ENCODE results near the gene DIDO1.

Gene DIDO1

DNA sequence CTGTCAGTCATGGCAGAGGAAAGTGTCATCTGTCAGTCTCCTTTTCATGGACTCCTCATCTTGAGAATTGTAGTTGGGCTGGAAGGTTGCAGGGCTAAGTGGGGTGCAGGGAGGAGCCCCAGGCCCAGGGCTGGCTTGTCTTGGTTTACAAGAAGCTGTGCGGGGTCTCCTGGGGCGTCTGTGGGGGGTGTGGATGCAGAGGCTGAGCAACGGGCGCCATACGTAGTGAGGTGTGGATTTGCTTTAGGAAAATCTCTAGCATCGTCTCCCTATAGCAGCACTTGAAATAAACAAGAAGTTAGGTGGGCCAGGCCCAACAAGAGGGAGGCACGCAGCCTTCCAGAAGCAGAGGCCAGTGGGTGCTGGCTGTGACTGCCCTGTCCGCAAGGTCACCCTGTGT is 24.4 kb upstream of the DIDO1 start:
- DNase-seq (ENCODE audit: low spot score) = no peak

DNA sequence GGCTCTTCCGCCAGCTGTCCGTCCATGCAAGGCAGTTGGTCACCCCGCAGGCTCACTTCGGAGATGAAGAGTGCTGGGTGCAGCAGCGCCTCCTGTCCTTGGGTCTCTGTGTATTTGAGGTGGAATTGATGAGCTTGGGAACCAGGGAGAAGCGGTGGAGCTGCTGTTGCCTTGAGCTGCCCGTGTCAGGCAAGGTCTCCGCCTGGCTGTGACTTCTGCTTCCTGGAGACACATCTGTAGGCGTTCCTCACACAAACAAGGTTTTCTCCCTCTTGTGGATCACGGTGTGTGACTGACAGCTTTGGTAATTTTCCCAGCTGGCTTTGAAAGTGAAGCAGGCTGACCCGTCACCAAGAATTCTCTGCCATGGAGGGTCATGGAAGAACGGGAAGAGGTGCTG is 23.7 kb upstream of the DIDO1 start:
- no peak for DNase-seq (ENCODE audit: low spot score)

- no peak for DNase-seq (ENCODE audit: low spot score)
Observed at GRCh38 chr20:62949153-62949821, 23.0 kb upstream of the DIDO1 start.

DNA sequence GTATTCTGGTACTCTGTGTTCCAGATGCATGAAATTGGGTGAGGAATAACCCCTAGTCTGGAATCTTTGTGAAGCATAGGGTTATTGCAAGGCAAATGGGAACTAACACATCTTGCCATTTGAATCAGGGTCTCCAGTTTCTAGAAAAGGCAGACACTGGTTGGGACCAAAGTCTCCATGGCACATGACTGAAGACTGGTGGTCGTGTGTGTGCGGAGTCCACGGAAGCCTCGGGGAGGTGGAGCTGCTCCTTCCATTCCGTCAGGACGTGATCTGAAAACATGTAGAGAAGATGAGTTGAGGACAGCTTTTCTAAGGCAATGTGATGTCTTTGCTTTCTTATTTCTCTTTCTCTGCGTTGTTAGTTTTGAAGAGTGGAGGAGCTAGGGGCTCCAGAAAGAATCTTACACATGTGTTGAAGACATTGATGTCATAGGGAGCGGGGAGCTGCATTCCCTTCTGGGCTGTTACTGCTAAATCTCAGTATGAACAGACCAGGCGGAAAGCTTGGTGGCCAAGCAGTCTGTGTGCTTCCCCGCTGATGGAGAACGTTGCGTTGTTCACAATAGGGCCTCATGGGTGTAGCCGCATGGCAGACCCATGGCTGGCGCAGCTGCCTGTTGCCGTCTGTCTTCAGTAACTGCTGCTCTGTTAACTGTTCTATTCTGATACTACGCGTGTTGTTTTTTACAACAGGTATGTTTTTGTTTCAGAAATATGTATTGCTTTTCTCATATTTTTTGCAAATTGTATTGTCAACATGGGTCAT is 21.4 kb upstream of the DIDO1 start:
- DNase-seq (ENCODE audit: low spot score) = no peak

GRCh38 chr20:62946918-62947317 is 20.6 kb upstream of the DIDO1 start:
- DNase-seq (ENCODE audit: low spot score) = no peak

GRCh38 chr20:62945771-62946339 is 19.6 kb upstream of the DIDO1 start:
- no peak for DNase-seq (ENCODE audit: low spot score)

- no peak for DNase-seq (ENCODE audit: low spot score)
Observed at GRCh38 chr20:62944746-62945145, 18.4 kb upstream of the DIDO1 start.

DNA sequence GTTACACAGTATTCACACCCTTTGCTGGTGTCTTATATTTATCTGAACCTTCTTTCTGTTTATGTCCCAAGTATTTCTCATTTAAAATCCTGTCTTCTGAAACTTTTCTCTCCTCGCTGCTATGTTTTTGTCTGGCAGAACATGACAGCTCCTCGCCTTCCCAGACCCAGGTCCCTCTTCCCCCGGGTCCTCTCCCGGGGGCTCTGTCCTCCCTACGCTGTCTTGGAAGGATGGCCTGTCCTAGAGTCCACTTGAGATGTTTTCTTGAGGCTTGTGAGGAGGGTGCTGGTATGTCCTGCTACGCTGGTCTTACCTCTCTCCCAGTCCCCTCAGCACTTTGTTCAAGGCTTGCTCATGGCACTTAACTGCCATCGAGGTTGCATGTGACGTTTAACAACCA is 17.9 kb upstream of the DIDO1 start:
- no peak for DNase-seq (ENCODE audit: low spot score)

DNA sequence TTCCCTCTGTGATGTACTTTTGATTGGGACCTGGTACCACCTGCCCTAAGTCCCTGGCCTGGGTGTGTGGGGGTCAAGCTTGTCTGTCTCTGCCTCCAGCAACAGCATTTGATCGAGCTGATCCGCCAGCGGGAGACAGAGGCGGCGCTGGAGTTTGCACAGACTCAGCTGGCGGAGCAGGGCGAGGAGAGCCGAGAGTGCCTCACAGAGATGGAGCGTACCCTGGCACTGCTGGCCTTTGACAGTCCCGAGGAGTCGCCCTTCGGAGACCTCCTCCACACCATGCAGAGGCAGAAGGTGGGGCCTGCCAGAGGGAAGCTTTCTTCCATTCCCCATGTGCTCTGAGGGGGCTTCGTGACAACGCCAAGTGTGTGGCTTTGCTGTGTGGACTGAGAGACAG is 17.1 kb upstream of the DIDO1 start:
- no peak for DNase-seq (ENCODE audit: low spot score)

GRCh38 chr20:62942456-62942855 is 16.2 kb upstream of the DIDO1 start:
- DNase-seq (ENCODE audit: low spot score) = no peak

- DNase-seq (ENCODE audit: low spot score) = no peak
Observed at GRCh38 chr20:62941792-62942191, 15.5 kb upstream of the DIDO1 start.

DNA sequence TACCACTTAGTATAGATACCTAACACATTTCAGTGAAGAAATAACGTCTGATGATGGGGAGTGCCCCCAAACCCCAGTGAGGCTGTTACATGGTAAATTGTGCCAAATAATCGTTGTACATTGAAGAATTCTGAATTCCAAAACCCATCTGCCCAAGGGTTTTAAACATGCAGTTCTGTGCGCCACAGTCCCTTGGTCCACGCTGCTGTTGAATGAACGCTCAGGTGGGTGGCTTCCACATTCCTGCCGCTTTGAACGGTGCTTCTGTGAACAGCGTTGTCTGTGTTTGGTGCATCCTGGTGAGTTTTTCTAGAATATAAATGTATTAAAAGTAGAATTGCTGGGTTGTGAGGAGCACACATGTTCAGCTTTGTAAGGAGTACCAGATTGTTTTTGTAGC is 14.6 kb upstream of the DIDO1 start:
- no peak for DNase-seq (ENCODE audit: low spot score)

DNA sequence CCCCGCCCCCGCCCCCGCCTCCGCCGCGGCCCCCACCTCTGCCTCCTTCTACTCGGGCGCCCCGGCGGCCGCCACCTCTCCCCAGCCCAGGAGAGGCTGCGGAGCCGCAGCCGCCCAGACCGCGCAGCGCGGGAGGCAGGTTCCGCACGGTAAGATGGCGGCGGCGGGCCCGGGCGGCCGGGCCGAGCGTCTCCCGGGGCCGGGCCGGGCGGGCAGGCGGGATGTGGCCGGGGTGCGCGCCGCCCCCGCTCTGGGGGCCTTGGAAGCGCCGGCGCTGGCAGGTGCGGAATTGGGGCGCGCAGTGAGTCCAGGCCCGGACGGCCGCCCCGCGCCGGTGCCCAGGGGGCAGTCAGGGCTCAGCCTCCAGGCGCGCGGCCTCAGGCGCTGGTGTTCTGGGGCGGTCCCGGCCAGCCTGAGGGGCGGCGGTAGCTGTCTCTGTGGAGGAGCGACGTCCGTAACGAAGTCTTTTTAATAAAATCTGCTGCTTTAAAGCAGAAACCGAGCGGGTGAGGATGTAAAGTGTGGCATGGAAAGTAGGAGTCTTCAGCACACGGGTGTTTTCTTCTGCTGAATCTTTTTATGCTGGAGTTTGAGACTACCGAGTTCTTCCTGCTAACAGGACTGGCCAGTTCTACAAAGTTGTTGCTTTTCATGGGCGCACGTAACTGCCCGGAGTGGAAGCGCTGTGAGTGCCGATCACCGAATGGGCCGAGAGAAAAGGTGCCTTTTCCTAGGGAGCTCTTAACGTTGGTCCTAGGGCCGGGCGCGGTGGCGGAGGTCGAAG is 12.0 kb upstream of the DIDO1 start, which contains the start of gene GID8:
Gene GID8, plus strand, starts transcription at position 43 of the 784 bp plus-strand sequence. CDS start 3,356 bp downstream, outside the sequence.
- no peak for DNase-seq (ENCODE audit: low spot score)

DNA sequence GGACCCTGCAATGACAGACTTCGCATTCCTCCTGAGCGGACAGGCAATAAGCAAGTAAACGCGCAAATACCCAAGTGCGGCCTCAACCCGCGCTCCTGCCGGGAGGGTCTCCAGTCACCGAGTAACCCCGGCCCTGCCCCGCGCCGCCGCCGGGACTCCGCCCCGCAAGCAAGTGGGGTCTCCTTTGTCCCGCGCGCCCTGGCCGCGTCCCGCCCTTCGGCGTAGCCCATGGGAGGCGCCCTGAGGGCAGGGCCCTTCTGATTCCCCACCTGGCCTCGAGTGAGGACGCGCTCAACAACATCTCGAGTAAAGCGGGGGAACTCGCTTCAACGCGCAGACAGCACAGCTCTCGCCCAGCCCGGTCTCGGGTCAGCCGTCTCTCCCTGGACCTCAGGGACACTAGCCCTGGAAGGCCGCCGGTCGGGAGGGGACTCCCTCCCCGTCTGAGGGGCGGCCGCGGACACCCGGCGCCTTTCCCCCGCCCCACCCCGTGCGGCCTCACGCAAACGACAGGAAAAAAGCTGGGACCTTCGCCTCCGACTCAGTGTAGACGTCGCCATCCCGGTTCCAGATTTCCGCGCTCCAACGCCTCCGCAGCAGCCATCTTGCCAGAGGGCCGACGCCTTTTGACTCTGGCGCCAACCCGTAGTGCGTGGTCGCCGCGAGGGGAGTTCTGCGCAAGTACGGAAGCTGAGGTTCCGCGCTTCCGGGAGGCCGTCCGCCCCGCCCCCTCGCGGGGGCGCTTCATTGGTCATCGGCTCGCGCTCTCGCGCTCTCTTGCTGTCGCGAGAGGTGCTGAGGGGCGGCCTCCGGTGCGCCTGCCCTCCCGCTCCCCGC is 11.2 kb upstream of the DIDO1 start:
- DNase-seq (ENCODE audit: low spot score) = peak; percentile 94

DNA sequence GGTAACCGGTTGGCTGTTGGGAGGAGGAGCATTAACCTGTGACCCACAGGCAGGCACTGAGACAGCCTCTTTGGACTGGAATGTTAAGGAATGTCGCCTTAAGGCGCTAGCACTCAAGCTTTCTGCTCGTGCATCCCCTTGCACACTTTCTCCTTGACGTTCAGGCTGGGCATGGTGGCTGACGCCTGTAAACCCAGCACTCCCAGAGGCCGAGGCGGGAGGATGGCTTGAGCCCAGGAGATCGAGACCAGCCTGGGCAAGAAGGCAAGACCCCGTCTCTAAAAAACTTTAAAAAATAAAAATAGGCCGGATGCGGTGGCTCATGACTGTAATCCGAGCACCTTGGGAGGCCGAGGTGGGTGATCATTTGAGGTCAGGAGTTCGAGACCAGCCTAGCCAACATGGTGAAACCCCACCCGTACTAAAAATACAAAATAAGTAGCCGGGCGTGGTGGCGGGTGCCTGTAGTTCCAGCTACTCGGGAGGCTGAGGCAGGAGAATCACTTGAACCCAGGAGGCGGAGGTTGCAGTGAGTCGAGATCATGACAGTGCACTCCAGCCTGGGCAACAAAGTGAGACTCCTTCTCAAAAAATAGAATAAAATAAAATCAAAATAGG is 9.8 kb upstream of the DIDO1 start:
- no peak for DNase-seq (ENCODE audit: low spot score)

GRCh38 chr20:62935204-62935967 is 9.1 kb upstream of the DIDO1 start:
- DNase-seq (ENCODE audit: low spot score) = no peak

DNA sequence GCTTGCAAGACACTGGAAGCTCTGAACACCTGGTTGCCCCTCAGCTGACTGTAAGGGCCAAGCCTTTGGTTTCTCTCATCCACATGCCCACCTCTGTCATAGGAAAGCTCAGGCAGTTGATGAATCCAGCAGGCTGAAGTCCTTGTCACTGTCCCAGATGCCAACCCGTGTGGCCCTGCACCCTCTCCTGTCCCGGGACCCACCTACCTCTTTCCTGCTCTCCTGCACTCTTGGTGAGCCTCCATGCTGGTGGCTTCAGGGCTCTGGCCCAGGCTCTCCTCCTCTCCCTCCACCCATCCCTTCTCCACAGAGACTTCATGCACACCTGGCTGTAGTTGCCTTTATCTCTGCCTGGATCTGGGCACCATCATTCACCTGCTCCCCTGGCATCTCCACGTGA is 7.7 kb upstream of the DIDO1 start:
- no peak for DNase-seq (ENCODE audit: low spot score)

- DNase-seq (ENCODE audit: low spot score) = no peak
Observed at GRCh38 chr20:62931464-62931863, 5.2 kb upstream of the DIDO1 start.

DNA sequence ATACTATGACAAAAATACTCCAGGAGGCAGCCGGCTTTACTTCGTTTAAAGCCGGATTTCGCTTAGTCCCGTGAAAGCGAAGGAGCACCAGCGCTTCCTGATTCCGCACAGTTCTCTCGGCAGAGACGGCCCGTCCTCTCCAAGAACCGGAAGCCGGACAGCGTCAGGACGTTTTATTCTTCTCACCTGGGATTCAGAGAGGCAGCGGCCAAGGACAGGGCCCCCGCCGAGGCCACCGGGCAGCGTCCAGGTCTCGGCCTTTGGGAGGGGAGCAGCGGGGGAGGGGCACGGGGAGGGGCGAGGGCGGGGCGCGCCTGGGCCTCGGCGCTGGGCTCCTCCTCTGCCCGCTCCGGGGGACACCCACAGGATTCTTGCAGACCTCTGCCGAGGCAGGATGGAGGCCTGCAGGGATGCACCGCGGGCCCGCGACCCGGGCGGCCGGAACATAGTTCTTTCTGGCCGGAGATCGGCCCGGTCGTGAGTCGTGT is 2.8 kb upstream of the DIDO1 start:
- peak; percentile 78 for DNase-seq (ENCODE audit: low spot score)

GRCh38 chr20:62928246-62928939 is 2.1 kb upstream of the DIDO1 start:
- DNase-seq (ENCODE audit: low spot score) = no peak
